GM13976 (cell line): ENCODE data around the gene CSTB.

Source experiments
- DNase-seq: peaks from one replicate; pipeline ENCODE4 v3.0.0; 2012; ENCODE audit warnings: low spot score
- in situ Hi-C: fragments of 300-500 bp; cut with MboI; formaldehyde crosslinking; loops from one replicate; pipeline ENCODE4 v1.12.0; 2022; ENCODE audit warnings: low sequenced_read_pairs, mixed read lengths, inconsistent platforms; ENCODE audit not compliant: unreplicated experiment
- TF ChIP-seq, protein P1 (sequence below): IDR thresholded peaks from 2 replicates; pipeline ENCODE4 v1.5.1; 2012; ENCODE audit warnings: borderline replicate concordance, mild to moderate bottlenecking; ENCODE audit not compliant: insufficient read depth; ENCODE audit errors: extremely low read depth, missing control alignments, control extremely low read depth

Gene CSTB

DNA sequence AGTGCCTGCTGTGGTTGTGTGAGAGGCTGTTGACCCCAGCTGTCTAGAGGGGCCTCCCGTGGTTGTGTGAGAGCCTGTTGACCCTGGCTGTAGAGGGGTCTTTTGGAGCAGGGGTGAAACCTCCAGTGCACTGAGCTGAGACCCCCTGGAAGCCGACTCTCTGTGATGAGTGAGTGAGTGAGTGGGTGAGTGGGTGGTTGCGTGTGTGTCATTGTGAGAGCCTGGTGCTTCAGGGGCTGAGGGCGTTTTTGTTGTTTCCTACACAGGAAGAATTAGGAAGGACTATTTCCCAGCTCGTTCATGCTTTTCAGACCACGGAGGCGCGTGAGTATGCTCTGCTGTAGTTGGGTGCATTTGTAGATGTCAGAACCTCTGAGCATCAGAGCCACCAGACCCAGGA, 16.3 kb upstream of the CSTB start:
- TF ChIP-seq, protein P1, sequence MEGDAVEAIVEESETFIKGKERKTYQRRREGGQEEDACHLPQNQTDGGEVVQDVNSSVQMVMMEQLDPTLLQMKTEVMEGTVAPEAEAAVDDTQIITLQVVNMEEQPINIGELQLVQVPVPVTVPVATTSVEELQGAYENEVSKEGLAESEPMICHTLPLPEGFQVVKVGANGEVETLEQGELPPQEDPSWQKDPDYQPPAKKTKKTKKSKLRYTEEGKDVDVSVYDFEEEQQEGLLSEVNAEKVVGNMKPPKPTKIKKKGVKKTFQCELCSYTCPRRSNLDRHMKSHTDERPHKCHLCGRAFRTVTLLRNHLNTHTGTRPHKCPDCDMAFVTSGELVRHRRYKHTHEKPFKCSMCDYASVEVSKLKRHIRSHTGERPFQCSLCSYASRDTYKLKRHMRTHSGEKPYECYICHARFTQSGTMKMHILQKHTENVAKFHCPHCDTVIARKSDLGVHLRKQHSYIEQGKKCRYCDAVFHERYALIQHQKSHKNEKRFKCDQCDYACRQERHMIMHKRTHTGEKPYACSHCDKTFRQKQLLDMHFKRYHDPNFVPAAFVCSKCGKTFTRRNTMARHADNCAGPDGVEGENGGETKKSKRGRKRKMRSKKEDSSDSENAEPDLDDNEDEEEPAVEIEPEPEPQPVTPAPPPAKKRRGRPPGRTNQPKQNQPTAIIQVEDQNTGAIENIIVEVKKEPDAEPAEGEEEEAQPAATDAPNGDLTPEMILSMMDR, result no peak
- DNase-seq, result no peak
- in situ Hi-C loops, result no loop called here

DNA sequence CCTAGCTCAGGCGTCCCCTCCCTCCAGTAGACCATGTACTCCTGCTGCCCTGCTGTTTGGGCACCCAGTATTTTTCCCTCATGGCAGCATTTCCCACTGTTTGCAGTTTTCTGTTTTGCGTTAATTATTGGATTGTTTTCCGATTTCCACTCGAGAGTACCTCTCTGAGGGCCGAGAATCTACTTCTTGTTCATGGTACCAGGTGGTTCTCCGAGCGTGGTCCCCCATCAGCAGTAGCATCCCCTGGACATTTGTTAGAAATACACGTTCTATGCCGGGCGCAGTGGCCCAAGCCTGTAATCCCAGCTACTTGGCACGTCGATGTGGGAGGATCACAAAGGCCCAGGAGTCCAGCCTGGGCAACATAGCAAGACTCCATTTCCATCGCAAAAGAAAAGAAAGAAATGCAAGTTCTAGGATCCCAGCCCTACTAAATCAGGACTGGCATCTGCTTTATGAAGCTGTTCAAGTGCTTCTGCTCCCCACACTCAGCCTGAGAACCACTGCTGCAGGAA, 14.0 kb upstream of the CSTB start:
- in situ Hi-C loops, result no loop called here
- TF ChIP-seq, protein P1, result no peak
- DNase-seq, result no peak

DNA sequence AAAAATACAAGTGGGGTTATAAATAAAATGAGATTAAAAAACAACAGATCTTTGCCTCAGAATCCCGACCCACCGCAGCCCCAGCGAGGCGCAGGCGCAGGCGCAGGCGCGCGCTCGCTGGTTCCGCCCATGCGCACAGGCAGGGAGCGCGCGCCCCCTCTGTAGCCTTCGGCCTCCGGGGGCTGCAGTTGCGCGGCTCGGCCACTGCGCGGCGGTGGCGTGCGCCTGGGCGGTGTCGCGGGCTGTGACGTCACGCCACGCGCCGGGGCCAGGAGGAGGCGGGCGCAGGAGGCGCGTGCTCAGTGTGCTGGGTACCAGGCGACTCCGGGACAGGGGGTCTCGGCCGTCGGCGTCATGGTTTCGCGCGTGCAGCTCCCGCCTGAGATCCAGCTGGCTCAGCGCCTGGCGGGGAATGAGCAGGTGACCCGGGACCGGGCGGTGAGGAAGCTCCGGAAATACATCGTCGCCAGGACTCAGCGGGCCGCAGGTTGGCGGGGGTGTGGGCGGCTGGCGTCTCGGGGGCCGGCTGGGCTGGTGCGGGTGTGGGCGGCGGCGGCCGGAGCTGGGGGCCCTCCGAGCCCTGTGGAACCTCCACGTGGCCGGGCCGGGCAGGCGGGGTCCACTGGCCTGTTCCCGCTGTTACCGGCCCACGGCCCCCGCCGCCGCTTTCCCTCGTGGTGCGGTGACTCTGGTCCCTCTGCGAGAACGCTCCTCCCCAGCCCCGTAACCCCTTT, 13.3 kb upstream of the CSTB start, which contains the start of gene RRP1:
Gene RRP1 (plus strand): TSS at position 302 of the 734 bp plus-strand sequence. CDS start 53 bp downstream, at position 355.
- peak; percentile 99 for DNase-seq
- TF ChIP-seq, protein P1, result peak; percentile 100
- in situ Hi-C loops, result no loop called here

DNA sequence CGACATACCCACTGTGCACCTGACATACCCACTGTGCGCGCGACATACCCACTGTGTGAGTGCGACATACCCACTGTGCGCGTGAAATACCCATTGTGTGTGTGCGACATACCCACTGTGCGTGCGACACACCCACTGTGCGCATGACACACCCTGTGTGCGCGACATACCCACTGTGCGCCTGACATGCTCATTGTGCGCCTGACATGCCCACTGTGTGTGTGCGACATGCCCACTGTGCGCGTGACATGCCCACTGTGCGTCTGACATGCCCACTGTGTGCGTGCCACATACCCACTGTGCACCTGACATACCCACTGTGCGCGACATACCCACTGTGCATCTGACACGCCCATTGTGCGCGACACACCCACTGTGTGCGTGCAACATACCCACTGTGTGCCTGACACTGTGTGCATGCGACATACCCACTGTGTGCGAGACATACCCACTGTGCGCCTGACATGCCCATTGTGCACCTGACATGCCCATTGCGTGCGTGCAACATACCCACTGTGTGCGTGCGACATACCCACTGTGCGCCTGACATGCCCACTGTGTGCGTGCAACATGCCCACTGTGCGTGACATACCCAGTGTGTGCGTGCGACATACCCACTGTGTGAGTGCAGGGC, 10.8 kb upstream of the CSTB start:
- in situ Hi-C loops, result no loop called here
- DNase-seq, result no peak
- TF ChIP-seq, protein P1, result no peak

DNA sequence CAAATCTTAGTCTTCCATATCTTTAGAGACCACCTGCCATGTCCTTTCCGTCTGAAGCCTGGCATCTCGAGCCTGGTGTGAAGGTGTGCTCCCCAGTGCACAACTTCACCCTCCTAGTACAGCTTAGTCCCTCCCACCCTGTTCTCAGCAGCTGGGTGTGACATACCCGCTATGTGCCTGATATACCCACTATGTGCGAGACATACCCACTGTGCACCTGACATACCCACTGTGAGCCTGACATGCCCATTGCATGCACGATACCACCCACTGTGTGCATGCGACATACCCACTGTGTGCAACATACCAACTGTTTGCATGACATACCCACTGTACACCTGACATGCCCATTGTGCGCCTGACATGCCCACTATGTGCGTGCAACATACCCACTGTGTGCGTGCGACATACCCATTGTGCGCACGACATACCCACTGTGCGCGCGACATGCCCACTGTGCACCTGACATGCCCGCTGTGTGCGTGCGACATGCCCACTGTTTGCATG, 10.2 kb upstream of the CSTB start:
- TF ChIP-seq, protein P1, result no peak
- in situ Hi-C loops, result no loop called here
- DNase-seq, result no peak

DNA sequence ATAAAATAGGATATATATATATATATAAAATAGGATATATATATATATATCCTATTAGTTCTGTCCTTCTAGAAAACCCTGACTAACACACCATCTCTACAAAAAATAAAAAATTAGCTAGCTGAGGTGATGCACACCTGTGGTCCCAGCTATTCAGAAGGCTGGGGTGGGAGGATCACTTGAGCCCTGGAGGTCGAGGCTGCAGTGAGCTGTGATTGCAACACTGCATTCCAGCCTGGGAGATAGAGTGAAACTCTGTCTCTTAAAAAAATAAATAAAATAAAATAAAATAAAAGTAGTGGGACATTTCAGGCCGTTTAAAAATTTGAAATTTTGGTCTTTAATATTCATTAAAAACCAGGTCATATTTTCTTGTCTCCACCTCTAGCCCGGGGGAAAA, 9.0 kb upstream of the CSTB start:
- TF ChIP-seq, protein P1, result no peak
- DNase-seq, result no peak
- in situ Hi-C loops, result no loop called here
